T-helper 17 cell (primary cell): ENCODE measurements around the gene TOM1L1. TPM values are rescaled to one million over a fixed set of nuclear protein-coding genes. Genes with fewer than 3 reads are reported as not detected.
A peak's percentile ranks its signal among the peaks of the same experiment; 100 is the strongest.

Experiments
- ATAC-seq: fragments of 150-1000 bp; cut with Tn5 transposase; 2 replicates; pipeline ENCODE4 v1.10.0; 2021; ENCODE audit warnings: mild to moderate bottlenecking, moderate library complexity
- DNase-seq, 3 donors: peaks; one replicate each; pipeline versions ENCODE4 v3.0.0 to v3.0.0-alpha.2; 2020 to 2021
- H3K9me3 ChIP-seq: one replicate; pipeline ENCODE4 v1.7.0; 2013; ENCODE audit warnings: low read length, mild to moderate bottlenecking; ENCODE audit not compliant: control insufficient read depth, poor library complexity, severe bottlenecking
- H3K27ac Mint-ChIP-seq: one replicate; pipeline ENCODE4 v1.8.0; 2022; ENCODE audit warnings: mild to moderate bottlenecking, moderate library complexity, mixed read lengths
- H3K27me3 Mint-ChIP-seq: one replicate; pipeline ENCODE4 v1.8.0; 2022; ENCODE audit warnings: mixed read lengths
- H3K36me3 Mint-ChIP-seq: one replicate; pipeline ENCODE4 v1.8.0; 2022; ENCODE audit warnings: low read depth, mixed read lengths
- H3K4me1 Mint-ChIP-seq: one replicate; pipeline ENCODE4 v1.8.0; 2022; ENCODE audit warnings: mild to moderate bottlenecking, mixed read lengths
- H3K4me3 Mint-ChIP-seq: one replicate; pipeline ENCODE4 v1.8.0; 2022; ENCODE audit warnings: mild to moderate bottlenecking, moderate library complexity, mixed read lengths
- total RNA-seq, 4 donors: library from RNA in 2 of 4; stranded (reverse) in 2 of 4; gene quantifications; one replicate each; pipeline ENCODE4 v1.2.3 and lab custom pipeline; 2022 to 2026

Gene TOM1L1
- total RNA-seq, 2 donors from 2014 or later, result 0.42 to 1.1 TPM

DNA sequence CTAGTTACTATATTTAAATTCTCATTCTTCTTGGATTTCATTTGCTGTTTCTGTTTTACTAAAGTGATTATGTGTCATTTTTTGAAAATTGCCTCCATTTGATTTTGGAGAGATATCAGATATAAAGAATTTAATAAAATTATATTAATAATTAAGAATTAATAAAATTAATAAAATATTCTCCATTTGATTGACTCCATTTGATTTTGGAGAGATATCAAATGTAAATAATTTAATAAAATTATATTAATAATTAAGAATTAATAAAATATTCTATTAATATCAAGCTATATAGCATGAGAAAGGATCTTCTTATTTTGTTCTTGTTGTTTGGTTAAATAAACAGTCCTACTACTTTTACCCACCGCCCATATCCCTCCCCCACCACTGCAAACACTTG is 90.9 kb downstream of the TOM1L1 start:
- no peaks in the 10 kb centered on the region for H3K9me3 ChIP-seq
- H3K4me1 Mint-ChIP-seq, result no peaks in the 10 kb centered on the region
- ATAC-seq (no peak), DNase-seq (no peak)
- H3K27ac Mint-ChIP-seq, result no peak overlapping the region
- H3K27me3 Mint-ChIP-seq, result no peaks in the 10 kb centered on the region
- peaks cover 5% of the 10 kb centered on the region for H3K36me3 Mint-ChIP-seq
- H3K4me3 Mint-ChIP-seq, result no peak overlapping the region

DNA sequence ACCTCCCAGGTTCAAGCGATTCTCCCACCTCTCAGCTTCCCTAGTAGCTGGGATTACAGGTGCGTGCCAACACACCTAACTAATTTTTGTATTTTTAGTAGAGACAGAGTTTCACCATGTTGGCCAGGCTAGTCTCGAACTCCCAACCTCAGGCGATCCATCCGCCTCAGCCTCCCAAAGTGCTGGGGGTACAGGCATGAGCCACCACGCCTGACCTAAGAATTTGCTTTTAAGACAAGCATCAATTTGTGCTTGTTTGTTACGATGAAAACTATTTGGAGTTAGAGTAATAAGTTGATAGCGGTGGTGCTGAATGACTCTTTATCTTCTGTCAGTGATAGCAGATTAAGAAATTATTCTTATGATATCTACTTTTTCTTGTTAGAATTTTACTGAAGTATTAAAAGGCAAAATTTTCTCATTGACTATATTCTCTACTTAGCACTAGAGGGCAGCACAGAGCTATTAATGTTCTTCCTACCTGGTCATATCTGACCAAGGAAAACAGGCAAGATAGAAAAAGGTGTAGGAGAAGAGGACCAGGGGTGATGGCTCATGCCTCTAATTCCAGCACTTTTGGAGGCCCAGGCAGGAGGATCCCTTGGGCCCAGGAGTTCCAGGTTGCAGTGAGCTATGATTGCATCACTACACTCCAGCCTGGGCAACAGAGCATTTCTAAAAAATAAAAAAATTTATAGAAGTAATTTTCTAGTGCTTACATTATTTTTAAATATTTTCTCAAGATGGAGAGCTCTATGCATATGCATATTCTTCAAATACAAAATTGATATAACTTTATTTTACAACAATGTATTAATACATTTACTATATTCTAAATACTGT is 92.4 kb downstream of the TOM1L1 start:
- DNase-seq (no peak), ATAC-seq (peak; percentile 82)
- Mint-ChIP-seq H3K4me1 (no peaks in the 10 kb centered on the region), H3K36me3 (peaks cover 5% of the 10 kb centered on the region), H3K27me3 (no peaks in the 10 kb centered on the region), H3K27ac (no peak overlapping the region), H3K4me3 (no peak overlapping the region)
- no peaks in the 10 kb centered on the region for H3K9me3 ChIP-seq

DNA sequence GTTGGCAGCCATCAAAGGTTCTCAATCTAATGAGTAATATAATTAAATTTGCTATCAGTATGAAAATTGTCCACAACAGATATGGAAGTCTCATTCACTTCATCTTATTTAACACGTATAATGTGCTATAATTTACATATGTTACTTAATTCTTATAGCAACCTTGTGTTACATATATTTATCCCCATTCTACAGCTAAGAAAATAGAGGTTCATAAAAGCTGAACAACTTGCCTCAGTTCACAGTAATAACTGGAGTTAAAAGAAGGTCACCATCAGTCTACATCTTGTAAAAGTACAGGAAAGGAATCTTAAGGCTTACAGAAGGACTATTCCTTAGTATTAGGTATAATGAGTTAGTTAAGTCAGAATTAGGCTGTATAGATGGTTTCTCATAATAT is 95.8 kb downstream of the TOM1L1 start:
- no peaks in the 10 kb centered on the region for H3K9me3 ChIP-seq
- H3K36me3 Mint-ChIP-seq, result peaks cover 5% of the 10 kb centered on the region
- ATAC-seq (no peak), DNase-seq (no peak)
- H3K4me3 Mint-ChIP-seq, result no peak overlapping the region
- no peaks in the 10 kb centered on the region for H3K4me1 Mint-ChIP-seq
- H3K27ac Mint-ChIP-seq, result peak overlapping the region; percentile 16
- no peaks in the 10 kb centered on the region for H3K27me3 Mint-ChIP-seq

DNA sequence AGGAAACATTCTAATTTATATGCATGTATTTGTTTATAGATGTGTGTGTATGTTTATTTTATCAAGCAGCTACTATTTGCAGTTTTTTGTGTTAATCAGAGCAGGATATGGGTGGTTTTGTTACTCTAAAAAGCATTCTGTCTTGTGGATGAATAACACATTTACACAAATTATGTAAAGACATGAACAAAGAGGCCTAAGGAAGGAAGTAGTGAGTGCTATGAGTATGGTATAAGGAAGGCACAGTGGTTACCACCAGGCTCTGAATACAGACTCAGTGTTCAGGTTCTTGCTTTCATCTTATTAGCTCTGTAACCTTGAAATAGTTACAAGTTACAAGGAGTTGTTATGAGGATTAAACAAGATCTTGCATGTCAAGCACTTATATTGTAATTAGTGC is 101.8 kb downstream of the TOM1L1 start:
- H3K9me3 ChIP-seq, result no peaks in the 10 kb centered on the region
- peaks cover 7% of the 10 kb centered on the region for H3K4me1 Mint-ChIP-seq
- H3K4me3 Mint-ChIP-seq, result no peak overlapping the region
- ATAC-seq (no peak), DNase-seq (no peak)
- no peak overlapping the region for H3K27ac Mint-ChIP-seq
- no peaks in the 10 kb centered on the region for H3K36me3 Mint-ChIP-seq
- no peaks in the 10 kb centered on the region for H3K27me3 Mint-ChIP-seq

DNA sequence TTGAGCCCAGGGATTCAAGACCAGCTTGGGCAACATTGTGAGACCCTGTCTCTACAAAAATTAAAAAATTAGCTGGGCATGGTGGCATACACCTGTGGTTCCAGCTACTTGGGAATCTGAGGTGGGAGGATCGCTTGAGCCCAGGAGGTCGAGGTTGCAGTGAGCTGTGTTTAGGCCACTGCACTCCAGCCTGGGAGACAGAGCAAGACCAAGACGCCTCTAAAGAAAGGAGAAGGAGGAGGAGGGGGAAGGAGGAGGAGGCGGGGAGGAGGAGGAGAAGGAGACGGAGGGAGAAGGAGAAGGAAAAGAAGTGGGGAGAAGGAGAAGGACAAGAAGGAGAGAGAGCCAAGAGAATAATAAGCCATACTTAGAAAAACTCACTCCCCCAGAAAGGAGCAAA is 103.8 kb downstream of the TOM1L1 start:
- Mint-ChIP-seq H3K36me3 (no peaks in the 10 kb centered on the region), H3K4me1 (peaks cover 7% of the 10 kb centered on the region), H3K4me3 (no peak overlapping the region), H3K27ac (no peak overlapping the region), H3K27me3 (no peaks in the 10 kb centered on the region)
- H3K9me3 ChIP-seq, result no peaks in the 10 kb centered on the region
- DNase-seq, result no peak
- no peak for ATAC-seq

DNA sequence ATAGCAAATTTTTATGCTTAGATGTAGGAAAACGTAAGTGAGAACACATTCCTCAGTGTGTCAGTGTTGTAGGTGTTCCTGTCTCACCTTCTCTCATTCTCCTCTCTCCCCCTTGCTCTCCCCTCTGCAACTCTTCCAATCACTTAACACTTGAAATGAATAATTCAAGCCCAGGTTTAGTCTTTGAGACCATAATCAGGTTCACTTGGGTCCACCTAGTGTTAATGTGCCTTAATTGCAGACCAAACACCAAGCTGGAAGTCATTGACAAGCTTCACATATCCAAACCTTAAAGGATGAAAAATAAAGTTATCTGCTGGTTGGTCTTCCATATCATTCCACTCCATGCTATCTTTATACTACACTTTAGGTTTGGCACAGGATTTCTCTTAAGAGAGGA is 104.9 kb downstream of the TOM1L1 start:
- H3K36me3 Mint-ChIP-seq, result no peaks in the 10 kb centered on the region
- H3K4me1 Mint-ChIP-seq, result peaks cover 7% of the 10 kb centered on the region
- no peak overlapping the region for H3K27ac Mint-ChIP-seq
- no peaks in the 10 kb centered on the region for H3K9me3 ChIP-seq
- ATAC-seq (peak; percentile 52), DNase-seq (no peak)
- no peak overlapping the region for H3K4me3 Mint-ChIP-seq
- H3K27me3 Mint-ChIP-seq, result no peaks in the 10 kb centered on the region

Other genes starting within 250 kb of the TOM1L1 start
- gene COX11, start 67.8 kb downstream of the TOM1L1 start, total RNA-seq, result 10 to 100 TPM; 27.7 to 40.1 TPM
- 1 to 10 TPM; 6.1 to 7.4 TPM for gene STXBP4, start 67.9 kb downstream of the TOM1L1 start, total RNA-seq